ENCODE data around the gene ZNF638.
A peak's percentile ranks its signal among the peaks of the same experiment; 100 is the strongest.

The ZNF638 gene

GRCh38 chr2:71331581-71332434 lies at the start of gene ZNF638:
Gene ZNF638, plus strand, starts transcription at chr2:71331782. Its CDS starts 17,173 bp downstream, at chr2:71348955.
- H3K36me3 ChIP-seq (replicated peaks; ENCODE audit: low read depth, low read length), result peaks cover 17% of the 10 kb centered on the region
- TF ChIP-seq EZH2phosphoT487 (IDR thresholded peaks at IDR 0.05; ENCODE audit: low read depth) (no peak), CTCF (IDR thresholded peaks at IDR 0.05; ENCODE audit: low read depth, low read length) (peak; percentile 55)
- peaks cover 22% of the 10 kb centered on the region for H4K20me1 ChIP-seq (ENCODE audit: insufficient read depth, low read length)
- peaks cover 16% of the 10 kb centered on the region for H3K4me1 ChIP-seq (ENCODE audit: low read length)
- H3K79me2 ChIP-seq (ENCODE audit: low read length), result peaks cover 53% of the 10 kb centered on the region
- peak within 1 kb of the TSS; percentile 93; the same call in 1 of the 2 replicates for H2AFZ ChIP-seq (ENCODE audit: low read depth, low read length)
- H3K9ac ChIP-seq (ENCODE audit: low read length), result peak within 1 kb of the TSS; percentile 84
- H3K4me3 ChIP-seq (ENCODE audit: low read length), result peak within 1 kb of the TSS; percentile 94
- H3K27ac ChIP-seq (ENCODE audit: low read length), result peak within 1 kb of the TSS; percentile 51
- no peaks in the 10 kb centered on the region for H3K9me3 ChIP-seq (ENCODE audit: insufficient read depth, low read length)
- peaks cover 10% of the 10 kb centered on the region; the same call in 1 of the 2 replicates for H3K27me3 ChIP-seq (ENCODE audit: low read depth, low read length)
- peak within 1 kb of the TSS; percentile 78 for H3K4me2 ChIP-seq (ENCODE audit: low read length)

- Histone ChIP-seq H3K27ac (ENCODE audit: low read length) (no peak overlapping the region), H3K4me1 (ENCODE audit: low read length) (no peaks in the 10 kb centered on the region), H3K36me3 (replicated peaks; ENCODE audit: low read depth, low read length) (no peaks in the 10 kb centered on the region), H3K9me3 (ENCODE audit: insufficient read depth, low read length) (no peaks in the 10 kb centered on the region), H4K20me1 (ENCODE audit: insufficient read depth, low read length) (no peaks in the 10 kb centered on the region), H2AFZ (ENCODE audit: low read depth, low read length) (no peak overlapping the region), H3K4me3 (ENCODE audit: low read length) (no peak overlapping the region), H3K79me2 (ENCODE audit: low read length) (no peaks in the 10 kb centered on the region), H3K27me3 (ENCODE audit: low read depth, low read length) (peaks cover 60% of the 10 kb centered on the region), H3K9ac (ENCODE audit: low read length) (no peak overlapping the region), H3K4me2 (ENCODE audit: low read length) (no peak overlapping the region)
- no peak for TF ChIP-seq CTCF (IDR thresholded peaks at IDR 0.05; ENCODE audit: low read depth, low read length)
- TF ChIP-seq EZH2phosphoT487 (IDR thresholded peaks at IDR 0.05; ENCODE audit: low read depth), result no peak
Observed at GRCh38 chr2:71281950-71282349, 49.6 kb upstream of the ZNF638 start.

- Histone ChIP-seq H3K27me3 (ENCODE audit: low read depth, low read length) (peaks cover 65% of the 10 kb centered on the region), H3K36me3 (replicated peaks; ENCODE audit: low read depth, low read length) (no peaks in the 10 kb centered on the region), H3K79me2 (ENCODE audit: low read length) (no peaks in the 10 kb centered on the region), H3K4me3 (ENCODE audit: low read length) (no peak overlapping the region), H3K4me1 (ENCODE audit: low read length) (no peaks in the 10 kb centered on the region), H4K20me1 (ENCODE audit: insufficient read depth, low read length) (no peaks in the 10 kb centered on the region), H2AFZ (ENCODE audit: low read depth, low read length) (no peak overlapping the region), H3K4me2 (ENCODE audit: low read length) (no peak overlapping the region), H3K9me3 (ENCODE audit: insufficient read depth, low read length) (no peaks in the 10 kb centered on the region), H3K27ac (ENCODE audit: low read length) (no peak overlapping the region), H3K9ac (ENCODE audit: low read length) (no peak overlapping the region)
- TF ChIP-seq EZH2phosphoT487 (IDR thresholded peaks at IDR 0.05; ENCODE audit: low read depth), result no peak
- peak; percentile 39 for TF ChIP-seq CTCF (IDR thresholded peaks at IDR 0.05; ENCODE audit: low read depth, low read length)
Observed at GRCh38 chr2:71282493-71282892, 49.1 kb upstream of the ZNF638 start.

- no peaks in the 10 kb centered on the region for H3K79me2 ChIP-seq (ENCODE audit: low read length)
- no peaks in the 10 kb centered on the region for H3K4me1 ChIP-seq (ENCODE audit: low read length)
- H3K27me3 ChIP-seq (ENCODE audit: low read depth, low read length), result peaks cover 59% of the 10 kb centered on the region
- H3K4me2 ChIP-seq (ENCODE audit: low read length), result no peak overlapping the region
- no peaks in the 10 kb centered on the region for H3K9me3 ChIP-seq (ENCODE audit: insufficient read depth, low read length)
- no peaks in the 10 kb centered on the region for H4K20me1 ChIP-seq (ENCODE audit: insufficient read depth, low read length)
- H3K36me3 ChIP-seq (replicated peaks; ENCODE audit: low read depth, low read length), result no peaks in the 10 kb centered on the region
- no peak overlapping the region for H3K4me3 ChIP-seq (ENCODE audit: low read length)
- no peak overlapping the region for H2AFZ ChIP-seq (ENCODE audit: low read depth, low read length)
- H3K9ac ChIP-seq (ENCODE audit: low read length), result no peak overlapping the region
- no peak overlapping the region for H3K27ac ChIP-seq (ENCODE audit: low read length)
- TF ChIP-seq CTCF (IDR thresholded peaks at IDR 0.05; ENCODE audit: low read depth, low read length), result no peak
- no peak for TF ChIP-seq EZH2phosphoT487 (IDR thresholded peaks at IDR 0.05; ENCODE audit: low read depth)
Observed at GRCh38 chr2:71283131-71283530, 48.5 kb upstream of the ZNF638 start.

Data from OCI-LY3 (cell line).